ENCODE results near the gene PROK1.
"Not testable (repeated sequence)": the region's sequence is repeated elsewhere in the genome, so short reads cannot be mapped to it uniquely, and the experiment has no call there.

Gene PROK1, protein sequence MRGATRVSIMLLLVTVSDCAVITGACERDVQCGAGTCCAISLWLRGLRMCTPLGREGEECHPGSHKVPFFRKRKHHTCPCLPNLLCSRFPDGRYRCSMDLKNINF

DNA sequence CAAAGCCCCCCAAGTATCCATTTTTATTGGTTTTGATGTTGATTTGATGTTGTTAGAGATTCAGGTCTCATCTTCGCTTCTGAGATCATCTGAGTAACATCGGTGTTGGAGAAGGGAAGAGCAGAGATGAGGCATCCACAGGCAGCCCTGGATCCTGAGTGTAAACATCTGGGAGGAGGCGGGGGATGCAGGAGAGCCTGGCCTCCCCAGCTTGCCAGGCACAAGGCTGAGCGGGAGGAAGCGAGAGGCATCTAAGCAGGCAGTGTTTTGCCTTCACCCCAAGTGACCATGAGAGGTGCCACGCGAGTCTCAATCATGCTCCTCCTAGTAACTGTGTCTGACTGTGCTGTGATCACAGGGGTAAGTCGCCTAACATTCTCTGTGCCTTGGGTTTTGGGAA, at the start of gene PROK1:
Gene PROK1 (plus strand): TSS at position 221 of the 400 bp plus-strand sequence. CDS start 68 bp downstream, at position 289.
- TF ChIP-seq, protein P1, sequence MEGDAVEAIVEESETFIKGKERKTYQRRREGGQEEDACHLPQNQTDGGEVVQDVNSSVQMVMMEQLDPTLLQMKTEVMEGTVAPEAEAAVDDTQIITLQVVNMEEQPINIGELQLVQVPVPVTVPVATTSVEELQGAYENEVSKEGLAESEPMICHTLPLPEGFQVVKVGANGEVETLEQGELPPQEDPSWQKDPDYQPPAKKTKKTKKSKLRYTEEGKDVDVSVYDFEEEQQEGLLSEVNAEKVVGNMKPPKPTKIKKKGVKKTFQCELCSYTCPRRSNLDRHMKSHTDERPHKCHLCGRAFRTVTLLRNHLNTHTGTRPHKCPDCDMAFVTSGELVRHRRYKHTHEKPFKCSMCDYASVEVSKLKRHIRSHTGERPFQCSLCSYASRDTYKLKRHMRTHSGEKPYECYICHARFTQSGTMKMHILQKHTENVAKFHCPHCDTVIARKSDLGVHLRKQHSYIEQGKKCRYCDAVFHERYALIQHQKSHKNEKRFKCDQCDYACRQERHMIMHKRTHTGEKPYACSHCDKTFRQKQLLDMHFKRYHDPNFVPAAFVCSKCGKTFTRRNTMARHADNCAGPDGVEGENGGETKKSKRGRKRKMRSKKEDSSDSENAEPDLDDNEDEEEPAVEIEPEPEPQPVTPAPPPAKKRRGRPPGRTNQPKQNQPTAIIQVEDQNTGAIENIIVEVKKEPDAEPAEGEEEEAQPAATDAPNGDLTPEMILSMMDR (IDR thresholded peaks at IDR 0.05; ENCODE audit: low read depth, low read length) = no peak
- Histone ChIP-seq H3K27ac (no peak within 1 kb of the TSS), H3K4me3 (ENCODE audit: low read depth, low read length) (no peak within 1 kb of the TSS), H3K9me3 (ENCODE audit: severe bottlenecking) (no peaks in the 10 kb centered on the region), H3K36me3 (no peaks in the 10 kb centered on the region), H3K27me3 (ENCODE audit: insufficient read depth, low read depth, severe bottlenecking) (no peaks in the 10 kb centered on the region)
- DNase-seq = no peak

DNA sequence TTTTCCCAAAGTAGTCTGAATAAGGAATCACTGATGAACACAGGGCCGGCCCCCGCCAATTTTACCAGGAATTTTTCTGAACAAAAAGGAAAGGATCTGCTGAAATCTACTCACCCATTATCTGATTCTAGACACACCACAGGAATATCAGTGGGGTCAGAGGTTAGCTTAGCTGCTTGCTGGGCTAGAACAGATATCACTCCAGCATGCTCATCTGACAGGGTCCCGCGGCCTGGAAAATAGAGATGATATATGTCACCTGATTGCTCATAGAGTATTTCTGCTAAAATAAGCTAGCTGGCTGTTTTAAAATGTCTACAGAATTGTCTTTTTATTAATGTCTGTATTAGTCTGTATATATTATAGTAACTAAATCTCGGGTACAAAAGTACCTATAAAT, 47.1 kb upstream of the PROK1 start:
- no peak for DNase-seq
- TF ChIP-seq, protein P1 (IDR thresholded peaks at IDR 0.05; ENCODE audit: low read depth, low read length) = no peak
- Histone ChIP-seq H3K27ac (no peak overlapping the region), H3K9me3 (ENCODE audit: severe bottlenecking) (no peaks in the 10 kb centered on the region), H3K36me3 (peaks cover 74% of the 10 kb centered on the region), H3K4me3 (ENCODE audit: low read depth, low read length) (no peak overlapping the region), H3K27me3 (ENCODE audit: insufficient read depth, low read depth, severe bottlenecking) (no peaks in the 10 kb centered on the region)

DNA sequence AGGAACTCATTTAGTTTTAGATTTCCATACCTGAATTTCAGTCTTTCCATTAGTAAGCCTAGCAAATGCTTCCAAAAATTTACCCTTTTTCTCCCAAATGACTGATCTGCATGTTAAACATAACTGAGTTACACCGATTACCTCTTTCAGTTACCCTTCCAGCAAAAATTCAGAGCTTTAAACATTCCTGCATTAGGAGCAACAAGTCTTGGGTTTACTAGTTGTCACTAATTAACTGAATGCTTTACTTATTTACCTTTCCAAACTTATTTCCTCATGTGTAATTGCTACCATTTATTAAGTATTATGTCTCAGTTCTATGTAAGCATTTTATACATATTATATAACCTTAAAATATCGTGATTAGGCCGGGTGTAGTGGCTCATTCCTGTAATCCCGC, 46.5 kb upstream of the PROK1 start:
- H3K27me3 ChIP-seq (ENCODE audit: insufficient read depth, low read depth, severe bottlenecking) = no peaks in the 10 kb centered on the region
- TF ChIP-seq, protein P1 (IDR thresholded peaks at IDR 0.05; ENCODE audit: low read depth, low read length) = no peak
- H3K4me3 ChIP-seq (ENCODE audit: low read depth, low read length) = no peak overlapping the region
- H3K27ac ChIP-seq = no peak overlapping the region
- no peaks in the 10 kb centered on the region for H3K9me3 ChIP-seq (ENCODE audit: severe bottlenecking)
- no peak for DNase-seq
- H3K36me3 ChIP-seq = peaks cover 68% of the 10 kb centered on the region

DNA sequence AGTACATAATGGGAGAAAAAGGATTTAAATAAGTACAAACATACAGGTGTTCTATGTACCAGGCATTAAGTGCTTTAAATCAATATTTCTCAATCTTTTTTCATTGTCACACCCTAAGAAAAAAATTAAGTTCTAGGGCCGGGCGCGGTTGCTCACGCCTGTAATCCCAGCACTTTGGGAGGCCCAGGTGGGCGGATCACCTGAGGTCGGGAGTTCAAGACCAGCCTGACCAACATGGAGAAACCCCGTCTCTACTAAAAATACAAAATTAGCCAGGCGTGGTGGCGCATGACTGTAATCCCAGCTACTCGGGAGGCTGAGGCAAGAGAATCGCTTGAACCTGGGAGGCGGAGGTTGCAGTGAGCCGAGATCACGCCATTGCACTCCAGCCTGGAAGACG, 44.5 kb upstream of the PROK1 start:
- Histone ChIP-seq H3K4me3 (ENCODE audit: low read depth, low read length) (peak overlapping the region; percentile 79), H3K36me3 (peaks cover 48% of the 10 kb centered on the region)
- H3K9me3 ChIP-seq (ENCODE audit: severe bottlenecking); H3K27me3 ChIP-seq (ENCODE audit: insufficient read depth, low read depth, severe bottlenecking); H3K27ac ChIP-seq; DNase-seq: not testable (repeated sequence)

DNA sequence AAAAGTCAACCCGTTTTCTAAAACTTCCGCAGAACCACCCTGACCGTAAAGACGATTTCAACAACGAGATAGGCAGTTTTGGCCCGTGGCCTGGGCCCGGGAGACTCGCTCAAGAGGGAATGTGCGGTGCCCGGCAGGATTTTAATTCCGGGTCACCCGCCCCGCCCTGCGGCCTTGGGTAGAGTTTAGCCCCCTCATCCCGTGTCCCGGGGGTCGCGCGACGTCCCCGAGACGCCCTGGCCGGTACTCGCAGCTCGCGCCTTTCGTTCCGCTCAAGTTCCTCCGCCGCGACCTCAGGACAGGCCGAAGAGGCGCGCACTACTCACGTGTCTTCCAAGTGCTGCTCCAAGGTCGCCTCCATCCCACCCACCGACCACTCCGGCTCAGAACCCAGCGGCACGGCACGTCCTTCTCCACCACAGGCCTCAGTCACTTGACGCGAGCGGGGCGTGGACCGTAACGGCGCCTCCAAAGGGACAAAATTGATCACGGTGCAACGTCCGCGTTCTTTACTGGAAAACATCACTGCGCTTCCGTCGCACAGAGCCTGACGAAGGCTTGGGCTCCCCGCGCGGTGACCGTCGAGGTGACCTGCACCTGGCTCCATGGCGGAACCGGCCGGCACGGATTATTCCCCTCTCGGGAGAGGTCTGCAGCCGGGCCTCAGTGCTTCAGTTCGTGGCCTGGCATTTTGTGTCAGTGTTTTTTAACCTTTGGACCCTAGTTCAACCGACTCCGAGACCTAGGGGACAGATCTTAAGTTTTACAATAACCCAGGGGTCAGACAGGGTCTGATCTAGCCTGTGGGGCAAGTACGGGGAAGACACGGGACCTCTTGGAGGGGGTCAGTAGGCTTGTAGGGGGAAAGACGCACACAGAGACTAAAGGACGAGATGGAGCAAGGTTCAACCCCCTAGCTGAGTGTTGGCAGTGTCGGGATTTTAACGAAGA, 43.4 kb upstream of the PROK1 start, which contains the start of gene LAMTOR5:
Gene LAMTOR5 (minus strand): TSS at position 435 of the 951 bp plus-strand sequence. CDS start 74 bp downstream, at position 361.
- no peaks in the 10 kb centered on the region for H3K27me3 ChIP-seq (ENCODE audit: insufficient read depth, low read depth, severe bottlenecking)
- peak; percentile 97 for DNase-seq
- H3K9me3 ChIP-seq (ENCODE audit: severe bottlenecking) = no peaks in the 10 kb centered on the region
- H3K27ac ChIP-seq = peak within 1 kb of the TSS; percentile 82
- H3K36me3 ChIP-seq = peaks cover 37% of the 10 kb centered on the region
- peak within 1 kb of the TSS; percentile 79 for H3K4me3 ChIP-seq (ENCODE audit: low read depth, low read length)
- TF ChIP-seq, protein P1 (IDR thresholded peaks at IDR 0.05; ENCODE audit: low read depth, low read length) = 0 out of 2 replicates have a peak, but pooled peaks have one; percentile 20

DNA sequence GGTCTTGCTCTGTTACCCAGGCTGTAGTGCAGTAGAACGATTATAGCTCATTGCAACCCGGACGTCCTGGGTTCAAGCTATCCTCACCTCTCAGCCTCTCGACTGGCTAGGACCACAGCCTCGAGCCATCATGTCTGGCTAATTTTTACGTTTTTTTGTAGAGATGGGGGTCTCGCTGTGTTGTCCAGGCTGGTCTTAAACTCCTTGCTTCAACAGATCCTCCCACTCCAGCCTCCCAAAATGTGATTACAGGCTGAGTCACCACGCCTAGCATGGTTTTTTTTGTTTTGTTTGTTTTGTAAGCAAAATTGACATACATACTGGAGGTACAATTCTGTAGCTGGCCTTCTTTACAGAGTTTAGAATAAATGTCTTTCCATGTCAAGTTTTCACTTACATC, 42.5 kb upstream of the PROK1 start:
- no peaks in the 10 kb centered on the region for H3K27me3 ChIP-seq (ENCODE audit: insufficient read depth, low read depth, severe bottlenecking)
- no peak overlapping the region for H3K27ac ChIP-seq
- TF ChIP-seq, protein P1 (IDR thresholded peaks at IDR 0.05; ENCODE audit: low read depth, low read length) = no peak
- no peak for DNase-seq
- peaks cover 27% of the 10 kb centered on the region for H3K36me3 ChIP-seq
- H3K9me3 ChIP-seq (ENCODE audit: severe bottlenecking) = no peaks in the 10 kb centered on the region
- H3K4me3 ChIP-seq (ENCODE audit: low read depth, low read length) = peak overlapping the region; percentile 79

Data from WERI-Rb-1 (cell line).